Mesenchymal stem cell (in vitro differentiated cells and primary cell): ENCODE results near the gene MNAT1.

ENCODE experiments used
- DNase-seq: peaks from one replicate; pipeline ENCODE4 v3.0.0-alpha.2; 2013
- H2AFZ ChIP-seq: one replicate; pipeline ENCODE4 v1.6.1; 2013; ENCODE audit warnings: low read depth, mild to moderate bottlenecking, control low read depth, inconsistent platforms, low read length, moderate library complexity
- H2AK5ac ChIP-seq: 2 replicates; pipeline ENCODE4 v1.6.1; 2013; ENCODE audit warnings: low read length, moderate library complexity, mild to moderate bottlenecking, inconsistent platforms; ENCODE audit not compliant: severe bottlenecking
- H2BK120ac ChIP-seq: one replicate; pipeline ENCODE4 v1.6.1; 2013; ENCODE audit warnings: low read depth, mild to moderate bottlenecking, inconsistent platforms, low read length, moderate library complexity
- H2BK12ac ChIP-seq, 2 experiments: one replicate each; pipeline ENCODE4 v1.6.1; 2013; ENCODE audit warnings: inconsistent platforms in 2 of 2, low read length in 2 of 2, mild to moderate bottlenecking in 2 of 2, moderate library complexity in 2 of 2, control low read depth in 1 of 2
- H2BK15ac ChIP-seq: one replicate; pipeline ENCODE4 v1.6.1; 2013; ENCODE audit warnings: mild to moderate bottlenecking, low read depth, inconsistent platforms; ENCODE audit not compliant: poor library complexity, severe bottlenecking
- H2BK5ac ChIP-seq: 2 replicates; pipeline ENCODE4 v1.6.1; 2013; ENCODE audit warnings: low read depth, mild to moderate bottlenecking, low read length, control low read depth, inconsistent platforms; ENCODE audit not compliant: poor library complexity, severe bottlenecking
- H3K14ac ChIP-seq, 2 experiments: one replicate each; pipeline ENCODE4 v1.6.1; 2013; ENCODE audit warnings: inconsistent platforms in 2 of 2, low read length in 2 of 2, control low read depth in 1 of 2, mild to moderate bottlenecking in 1 of 2, moderate library complexity in 1 of 2
- H3K18ac ChIP-seq, 2 experiments: one replicate each; pipeline ENCODE4 v1.6.1; 2013; ENCODE audit warnings: inconsistent platforms in 2 of 2, low read length in 2 of 2, control low read depth in 1 of 2, low read depth in 1 of 2, mild to moderate bottlenecking in 1 of 2
- H3K23ac ChIP-seq, 2 experiments: one replicate each; pipeline ENCODE4 v1.6.1; 2013; ENCODE audit warnings: inconsistent platforms in 2 of 2, low read length in 2 of 2, mild to moderate bottlenecking in 2 of 2, moderate library complexity in 2 of 2, control low read depth in 1 of 2
- H3K27ac ChIP-seq: 2 replicates; pipeline ENCODE4 v1.5.1; 2013; ENCODE audit warnings: mild to moderate bottlenecking, moderate library complexity, low read length, control low read depth, inconsistent platforms; ENCODE audit not compliant: poor library complexity, severe bottlenecking
- H3K27me3 ChIP-seq, 2 experiments: 2 replicates each; pipeline versions ENCODE4 v1.6.1 to v1.7.0; 2013; ENCODE audit warnings: low read length in 2 of 2, mild to moderate bottlenecking in 2 of 2, moderate library complexity in 2 of 2, control low read depth in 1 of 2, inconsistent platforms in 1 of 2; ENCODE audit not compliant: control insufficient read depth in 1 of 2, insufficient read depth in 1 of 2
- H3K36me3 ChIP-seq, 2 experiments: 2 replicates each; pipeline versions ENCODE4 v1.6.1 to v1.7.0; 2013; ENCODE audit warnings: low read length in 2 of 2, control low read depth in 1 of 2, inconsistent platforms in 1 of 2, low read depth in 1 of 2, mild to moderate bottlenecking in 1 of 2; ENCODE audit not compliant: insufficient read depth in 2 of 2, control insufficient read depth in 1 of 2
- H3K4ac ChIP-seq, 2 experiments: one replicate each; pipeline ENCODE4 v1.6.1; 2013; ENCODE audit warnings: inconsistent platforms in 2 of 2, low read length in 2 of 2, mild to moderate bottlenecking in 2 of 2, moderate library complexity in 2 of 2, control low read depth in 1 of 2, low read depth in 1 of 2
- H3K4me1 ChIP-seq: 2 replicates; pipeline ENCODE4 v1.6.1; 2013; ENCODE audit warnings: low read depth, low read length, control low read depth; ENCODE audit not compliant: control insufficient read depth, insufficient read depth
- H3K4me2 ChIP-seq: 2 replicates; pipeline ENCODE4 v1.6.1; 2013; ENCODE audit warnings: low read length, mild to moderate bottlenecking, inconsistent platforms; ENCODE audit not compliant: poor library complexity, severe bottlenecking
- H3K4me3 ChIP-seq, 2 experiments: 2 replicates each; pipeline versions ENCODE4 v1.5.1 to v1.7.0; 2013; ENCODE audit warnings: low read length in 2 of 2, mild to moderate bottlenecking in 2 of 2, control low read depth in 1 of 2, low read depth in 1 of 2; ENCODE audit not compliant: insufficient read depth in 1 of 2
- H3K79me1 ChIP-seq: replicated peaks from 2 replicates; pipeline ENCODE4 v1.6.1; 2013; ENCODE audit warnings: mild to moderate bottlenecking, control low read depth, low read length, inconsistent platforms; ENCODE audit not compliant: poor library complexity, severe bottlenecking
- H3K9ac ChIP-seq: 2 replicates; pipeline ENCODE4 v1.7.0; 2013; ENCODE audit warnings: mild to moderate bottlenecking, low read length, moderate library complexity
- H3K9me3 ChIP-seq: 2 replicates; pipeline ENCODE4 v1.7.0; 2013; ENCODE audit warnings: mild to moderate bottlenecking, low read length; ENCODE audit not compliant: control insufficient read depth
- H4K8ac ChIP-seq: one replicate; pipeline ENCODE4 v1.6.1; 2013; ENCODE audit warnings: inconsistent platforms, mild to moderate bottlenecking, low read length, moderate library complexity
- H4K91ac ChIP-seq: one replicate; pipeline ENCODE4 v1.6.1; 2013; ENCODE audit warnings: mild to moderate bottlenecking, low read length, inconsistent platforms
- WGBS: methylation state at CpG from one replicate; pipeline ENCODE4 v1.1.7; 2013; ENCODE audit warnings: mixed read lengths; 5-methylcytosine and 5-hydroxymethylcytosine counted together

Gene MNAT1

GRCh38 chr14:60756847-60757246, 22.3 kb downstream of the MNAT1 start:
- no peak overlapping the region for H2AK5ac ChIP-seq
- no peaks in the 10 kb centered on the region for H3K9me3 ChIP-seq
- H2AFZ ChIP-seq, result no peak overlapping the region
- no CpG with 5 or more reads among the region's 1 CpG for WGBS
- no peak overlapping the region for H3K14ac ChIP-seq
- no peak overlapping the region for H3K4me3 ChIP-seq
- no peak overlapping the region for H2BK12ac ChIP-seq
- H2BK15ac ChIP-seq, result no peak overlapping the region
- H3K4me1 ChIP-seq, result peaks cover 1% of the 10 kb centered on the region
- H2BK120ac ChIP-seq, result no peak overlapping the region
- H3K23ac ChIP-seq, result no peak overlapping the region
- H3K79me1 ChIP-seq, result peaks cover 6% of the 10 kb centered on the region
- no peak overlapping the region for H2BK5ac ChIP-seq
- H4K8ac ChIP-seq, result no peak overlapping the region
- H3K9ac ChIP-seq, result peak overlapping the region; percentile 75
- H3K4me2 ChIP-seq, result no peak overlapping the region
- no peaks in the 10 kb centered on the region for H3K27me3 ChIP-seq
- H3K18ac ChIP-seq, result no peak overlapping the region
- H3K36me3 ChIP-seq, result peaks cover 0 to 10% of the 10 kb centered on the region in 2 experiments
- no peak overlapping the region for H3K4ac ChIP-seq
- no peak for DNase-seq
- H4K91ac ChIP-seq, result no peak overlapping the region
- no peak overlapping the region for H3K27ac ChIP-seq

- Histone ChIP-seq H3K36me3 (peaks cover 0 to 10% of the 10 kb centered on the region in 2 experiments), H3K18ac (no peak overlapping the region), H3K9ac (peak overlapping the region; percentile 75), H3K9me3 (no peaks in the 10 kb centered on the region), H3K4me1 (no peaks in the 10 kb centered on the region), H2AK5ac (no peak overlapping the region), H4K91ac (no peak overlapping the region), H3K23ac (no peak overlapping the region), H3K4me2 (no peak overlapping the region), H2BK5ac (no peak overlapping the region), H2BK12ac (no peak overlapping the region), H2BK15ac (no peak overlapping the region), H3K79me1 (peaks cover 8% of the 10 kb centered on the region), H3K27me3 (no peaks in the 10 kb centered on the region), H4K8ac (no peak overlapping the region), H2AFZ (no peak overlapping the region), H3K14ac (no peak overlapping the region), H2BK120ac (no peak overlapping the region), H3K4ac (no peak overlapping the region), H3K27ac (no peak overlapping the region), H3K4me3 (peak overlapping the region in 1 of 2 experiments; percentile 27)
- peak; percentile 43 for DNase-seq
- WGBS, result 36% methylated on average over 1 of the region's 1 CpG
Measured at GRCh38 chr14:60757567-60758002, 23.0 kb downstream of the MNAT1 start.

DNA sequence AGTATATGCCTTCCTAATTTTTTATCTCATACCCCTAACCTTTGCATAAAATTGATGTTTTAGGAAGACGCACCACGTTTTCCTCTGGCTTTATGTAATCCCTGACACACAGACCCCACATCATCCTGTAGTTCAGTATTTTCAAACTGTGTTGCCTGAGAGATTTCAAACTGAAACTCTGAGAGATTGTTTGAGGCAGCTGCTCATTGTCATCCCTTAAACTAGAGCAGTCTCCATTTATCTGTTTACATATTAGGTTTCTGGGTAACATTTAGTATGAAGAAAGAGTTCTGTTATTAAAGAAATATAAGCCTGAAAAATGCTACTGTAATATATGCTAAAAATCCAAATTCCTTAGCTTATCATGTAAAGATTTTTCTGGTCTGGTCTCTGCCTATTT, 24.3 kb downstream of the MNAT1 start:
- 77% methylated on average over 2 of the region's 2 CpGs for WGBS
- Histone ChIP-seq H3K4ac (no peak overlapping the region), H3K18ac (no peak overlapping the region), H3K4me1 (no peaks in the 10 kb centered on the region), H3K9ac (peak overlapping the region; percentile 10), H3K23ac (no peak overlapping the region), H3K79me1 (peaks cover 6% of the 10 kb centered on the region), H2BK120ac (no peak overlapping the region), H3K36me3 (peaks cover 0 to 2% of the 10 kb centered on the region in 2 experiments), H3K27ac (no peak overlapping the region), H2BK5ac (no peak overlapping the region), H2AFZ (no peak overlapping the region), H3K27me3 (no peaks in the 10 kb centered on the region), H4K91ac (no peak overlapping the region), H3K14ac (no peak overlapping the region), H2AK5ac (no peak overlapping the region), H3K9me3 (no peaks in the 10 kb centered on the region), H3K4me2 (no peak overlapping the region), H4K8ac (no peak overlapping the region), H2BK15ac (no peak overlapping the region), H2BK12ac (no peak overlapping the region), H3K4me3 (no peak overlapping the region)
- no peak for DNase-seq

- H4K91ac ChIP-seq, result no peak overlapping the region
- no peaks in the 10 kb centered on the region for H3K27me3 ChIP-seq
- no peak overlapping the region for H2AK5ac ChIP-seq
- no peaks in the 10 kb centered on the region for H3K36me3 ChIP-seq
- H3K4ac ChIP-seq, result no peak overlapping the region
- no peak overlapping the region for H2BK15ac ChIP-seq
- H2BK12ac ChIP-seq, result no peak overlapping the region
- H3K4me1 ChIP-seq, result no peaks in the 10 kb centered on the region
- H3K23ac ChIP-seq, result no peak overlapping the region
- no peak overlapping the region for H2BK5ac ChIP-seq
- no peak overlapping the region for H3K18ac ChIP-seq
- no peak overlapping the region for H3K9ac ChIP-seq
- no peak overlapping the region for H3K4me3 ChIP-seq
- WGBS, result 100% methylated on average over 1 of the region's 1 CpG
- no peaks in the 10 kb centered on the region for H3K9me3 ChIP-seq
- H2BK120ac ChIP-seq, result no peak overlapping the region
- H3K27ac ChIP-seq, result no peak overlapping the region
- no peak for DNase-seq
- peaks cover 5% of the 10 kb centered on the region for H3K79me1 ChIP-seq
- no peak overlapping the region for H4K8ac ChIP-seq
- no peak overlapping the region for H3K14ac ChIP-seq
- H3K4me2 ChIP-seq, result no peak overlapping the region
- no peak overlapping the region for H2AFZ ChIP-seq
Measured at GRCh38 chr14:60760209-60760608, 25.6 kb downstream of the MNAT1 start.
